ENCODE data around the gene RBM3. TPM values are rescaled to one million over a fixed set of nuclear protein-coding genes. Genes with fewer than 3 reads are reported as not detected.
"Not testable (repeated sequence)": the region's sequence is repeated elsewhere in the genome, so short reads cannot be mapped to it uniquely, and the experiment has no call there.

RBM3 gene
- total RNA-seq, 4 donors from 2014 or later, result 118 to 178 (median 151) TPM

GRCh38 chrX:48548871-48549270 is 25.4 kb upstream of the RBM3 start:
- no peak overlapping the region for H3K27ac ChIP-seq
- DNase-seq, result no peak
- H3K27me3 ChIP-seq, result no peaks in the 10 kb centered on the region
- no peak overlapping the region for H3K4me3 ChIP-seq
- no peaks in the 10 kb centered on the region for H3K9me3 ChIP-seq
- H3K4me1 ChIP-seq, result no peaks in the 10 kb centered on the region
- TF ChIP-seq CTCF (IDR thresholded peaks at IDR 0.05) (no peak), POLR2A (IDR thresholded peaks at IDR 0.05) (no peak)
- no peaks in the 10 kb centered on the region for H3K36me3 ChIP-seq

GRCh38 chrX:48555731-48556325 is 18.5 kb upstream of the RBM3 start:
- not testable (repeated sequence) for DNase-seq, H3K27me3 ChIP-seq, H3K4me1 ChIP-seq, H3K27ac ChIP-seq, H3K9me3 ChIP-seq, H3K4me3 ChIP-seq
- peaks cover 0 to 19% (median 0%) of the 10 kb centered on the region in 3 donors for H3K36me3 ChIP-seq

GRCh38 chrX:48558271-48558670 is 16.0 kb upstream of the RBM3 start:
- no peaks in the 10 kb centered on the region for H3K27me3 ChIP-seq
- DNase-seq, result no peak
- TF ChIP-seq CTCF (IDR thresholded peaks at IDR 0.05), result no peak
- no peak for TF ChIP-seq POLR2A (IDR thresholded peaks at IDR 0.05)
- no peak overlapping the region for H3K4me3 ChIP-seq
- H3K9me3 ChIP-seq, result no peaks in the 10 kb centered on the region
- H3K36me3 ChIP-seq, result peaks cover 0 to 19% (median 0%) of the 10 kb centered on the region in 3 donors
- H3K27ac ChIP-seq, result no peak overlapping the region
- no peaks in the 10 kb centered on the region for H3K4me1 ChIP-seq

- Histone ChIP-seq H3K27me3 (no peaks in the 10 kb centered on the region), H3K27ac (no peak overlapping the region)
These were observed 14.6 kb upstream of the RBM3 start for GRCh38 chrX:48559636-48560035.

GRCh38 chrX:48560056-48560455 is 14.2 kb upstream of the RBM3 start:
- TF ChIP-seq POLR2A (IDR thresholded peaks at IDR 0.05) (no peak), CTCF (IDR thresholded peaks at IDR 0.05) (no peak)
- DNase-seq, result no peak
- Histone ChIP-seq H3K27ac (no peak overlapping the region), H3K4me1 (no peaks in the 10 kb centered on the region), H3K4me3 (no peak overlapping the region), H3K9me3 (no peaks in the 10 kb centered on the region), H3K36me3 (peaks cover 0 to 19% (median 0%) of the 10 kb centered on the region in 3 donors), H3K27me3 (no peaks in the 10 kb centered on the region)

More at GRCh38 chrX:48559636-48560035, 14.6 kb upstream of the RBM3 start:
- DNase-seq, result no peak
- H3K4me3 ChIP-seq, result no peak overlapping the region
- H3K9me3 ChIP-seq, result no peaks in the 10 kb centered on the region
- TF ChIP-seq CTCF (IDR thresholded peaks at IDR 0.05) (no peak), POLR2A (IDR thresholded peaks at IDR 0.05) (no peak)
- H3K4me1 ChIP-seq, result no peaks in the 10 kb centered on the region
- peaks cover 0 to 19% (median 0%) of the 10 kb centered on the region in 3 donors for H3K36me3 ChIP-seq

GRCh38 chrX:48560681-48561080 is 13.6 kb upstream of the RBM3 start:
- H3K9me3 ChIP-seq, result no peaks in the 10 kb centered on the region
- no peak overlapping the region for H3K4me3 ChIP-seq
- H3K36me3 ChIP-seq, result peaks cover 0 to 19% (median 0%) of the 10 kb centered on the region in 3 donors
- no peak for TF ChIP-seq POLR2A (IDR thresholded peaks at IDR 0.05)
- TF ChIP-seq CTCF (IDR thresholded peaks at IDR 0.05), result no peak
- H3K27ac ChIP-seq, result no peak overlapping the region
- no peaks in the 10 kb centered on the region for H3K4me1 ChIP-seq
- no peaks in the 10 kb centered on the region for H3K27me3 ChIP-seq
- no peak for DNase-seq
